Activated effector memory CD4-positive, alpha-beta T cell treated with Interleukin-2 at 50 U/mL for 16 hours (primary cell): ENCODE results near the gene KRT4.
"Not testable (repeated sequence)": the region's sequence is repeated elsewhere in the genome, so short reads cannot be mapped to it uniquely, and the experiment has no call there.

Source experiments
- DNase-seq: peaks from one replicate; pipeline ENCODE4 v3.0.0-alpha.2; 2020

KRT4 gene

DNA sequence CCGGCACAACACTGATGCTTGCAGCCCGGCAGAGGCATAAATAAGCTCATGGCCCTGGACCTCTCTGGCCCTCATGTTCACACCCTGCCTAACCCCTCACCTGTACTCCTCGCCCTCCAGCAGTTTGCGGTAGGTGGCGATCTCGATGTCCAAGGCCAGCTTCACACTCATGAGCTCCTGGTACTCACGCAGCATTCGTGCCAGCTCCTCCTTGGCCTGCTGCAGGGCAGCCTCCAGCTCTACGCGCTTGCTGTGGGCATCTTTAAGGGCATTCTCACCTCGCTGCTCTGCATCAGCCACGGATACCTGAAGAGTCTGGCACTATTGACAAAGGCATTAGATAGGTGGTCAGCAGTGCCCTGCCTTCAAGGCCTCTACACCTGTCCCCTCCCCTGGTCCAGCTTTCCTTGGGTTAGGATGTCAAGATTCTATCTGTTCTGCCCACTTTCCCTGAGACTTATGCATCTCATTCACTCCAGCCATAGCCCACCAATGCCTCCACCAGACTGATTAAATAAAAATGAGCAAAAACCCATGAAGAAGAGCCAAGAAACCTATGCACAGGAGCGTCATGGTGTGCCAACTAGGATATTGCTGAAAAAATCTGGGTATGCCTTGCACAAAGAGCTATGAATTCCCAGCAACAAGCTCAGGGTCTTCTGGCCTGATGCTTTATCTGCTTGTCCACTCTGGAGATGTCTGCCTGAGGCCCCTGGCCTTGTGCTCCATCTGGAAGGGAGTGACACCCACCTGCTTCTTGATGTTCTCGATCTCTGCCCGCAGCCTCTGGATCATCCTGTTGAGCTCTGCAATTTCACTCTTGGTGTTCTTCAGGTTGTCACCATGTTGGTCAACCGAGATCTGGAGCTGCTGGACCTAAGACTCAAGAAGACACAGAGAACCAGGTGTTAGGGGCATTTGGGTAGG is 6.1 kb downstream of the KRT4 start:
- no peak for DNase-seq

DNA sequence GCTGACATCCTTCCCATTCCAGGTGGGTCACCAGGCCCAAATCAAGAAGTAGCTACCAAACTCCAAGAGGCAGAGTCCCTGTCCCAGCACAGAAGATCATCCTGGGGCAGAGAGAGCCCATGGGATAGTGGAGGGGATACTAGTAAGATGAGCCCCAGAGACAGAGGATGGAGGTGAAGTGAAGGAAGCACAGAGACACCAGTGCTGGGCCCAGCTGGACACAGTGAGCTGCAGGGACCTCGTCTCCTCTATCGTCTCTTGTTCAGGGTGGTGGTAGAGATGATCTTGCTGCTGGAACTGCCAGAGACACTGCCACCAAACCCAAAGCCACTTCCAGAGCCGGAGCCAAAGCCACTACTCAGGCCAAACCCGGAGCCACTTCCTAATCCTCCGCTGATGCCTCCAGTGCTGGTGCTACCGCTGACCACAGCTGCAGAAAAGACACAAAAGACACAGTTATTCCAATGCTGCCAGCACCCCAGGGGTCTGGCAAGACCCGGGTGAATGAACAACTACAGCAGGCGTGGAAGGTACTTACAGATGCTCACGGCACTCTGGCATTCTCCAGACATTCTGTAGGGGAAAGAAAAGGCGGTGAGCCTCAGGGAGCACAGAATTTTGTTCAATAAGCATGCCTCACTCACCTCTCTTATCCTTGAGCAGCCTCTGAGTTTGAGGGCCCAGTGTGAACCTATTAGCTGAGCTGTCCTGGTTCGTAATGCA is 6.9 kb downstream of the KRT4 start:
- no peak for DNase-seq

GRCh38 chr12:52806169-52806811 is 7.6 kb downstream of the KRT4 start:
- DNase-seq = no peak

GRCh38 chr12:52805739-52806138 is 8.2 kb downstream of the KRT4 start:
- no peak for DNase-seq

DNA sequence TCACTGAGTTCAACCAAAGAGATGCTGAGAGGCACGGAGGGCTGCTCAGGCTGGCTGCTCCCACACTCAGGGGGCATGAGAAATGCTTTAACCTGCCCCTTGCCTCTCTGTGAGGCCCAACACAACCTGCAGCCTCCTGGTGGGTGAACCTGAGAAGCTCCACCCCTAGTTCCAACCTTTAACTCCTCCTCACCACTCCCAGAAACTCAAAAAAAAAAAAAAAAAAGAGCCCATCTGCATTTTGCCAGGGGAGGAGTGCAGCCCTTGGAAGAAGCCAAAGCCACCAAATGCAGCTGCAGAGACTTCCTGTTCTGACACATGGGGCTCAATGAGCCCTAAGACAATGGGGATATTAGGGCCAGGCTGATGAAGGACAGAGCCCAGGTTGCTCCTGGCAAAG is 8.9 kb downstream of the KRT4 start:
- DNase-seq = no peak

- no peak for DNase-seq
These were observed 11.5 kb downstream of the KRT4 start for GRCh38 chr12:52802442-52802841.

DNA sequence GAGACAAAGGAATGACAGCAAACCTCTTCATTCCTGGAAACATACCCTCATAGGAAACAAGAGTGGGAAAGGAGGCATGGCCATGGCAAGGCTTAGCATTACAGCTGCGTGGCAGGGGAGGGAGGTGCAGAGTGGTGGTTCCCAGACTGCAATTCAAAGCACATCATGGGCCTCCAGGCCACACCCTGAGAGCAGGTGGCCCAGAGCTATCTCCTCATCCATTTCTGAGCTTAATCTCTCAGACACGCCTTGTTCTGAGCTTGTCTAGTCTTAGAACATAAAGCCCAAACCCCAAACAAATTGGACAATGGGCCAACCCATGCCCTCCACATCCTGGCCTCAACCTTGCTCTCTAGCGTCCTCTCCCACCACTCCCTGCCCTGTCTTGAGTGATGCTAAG is 12.1 kb downstream of the KRT4 start:
- no peak for DNase-seq

GRCh38 chr12:52800259-52800917 is 13.5 kb downstream of the KRT4 start:
- DNase-seq = no peak

DNA sequence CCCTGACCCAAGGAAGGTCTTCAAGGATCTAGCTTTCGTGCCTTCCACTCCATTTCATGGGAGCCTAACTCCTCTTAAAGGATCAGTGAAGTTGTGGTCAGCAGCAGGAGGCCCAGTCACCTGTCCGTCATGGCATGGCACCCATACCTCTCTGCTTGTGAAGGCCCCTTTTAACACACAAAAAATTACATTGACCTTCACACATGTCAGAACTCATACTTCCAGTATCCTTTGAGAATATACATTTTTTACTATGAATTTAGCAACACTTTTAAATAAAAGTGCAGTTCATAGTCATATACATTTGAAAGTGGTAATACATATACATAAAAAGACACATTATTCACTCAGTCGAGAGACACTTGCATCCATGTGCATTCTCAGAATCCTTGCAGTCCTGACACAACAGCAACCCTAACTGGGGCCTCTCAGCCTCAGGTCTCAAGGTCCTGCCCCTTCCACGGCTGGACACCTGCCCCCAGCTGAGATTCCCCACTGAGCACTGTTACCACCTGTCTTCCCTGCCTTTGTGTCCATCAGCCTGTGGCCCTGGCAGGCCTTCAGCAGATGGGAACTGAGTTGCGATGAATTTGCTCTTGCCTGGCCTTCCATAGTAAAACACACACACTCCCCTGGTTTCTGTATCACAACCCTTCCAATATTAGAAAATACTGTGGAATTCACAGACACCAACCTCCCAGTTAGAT is 14.3 kb downstream of the KRT4 start:
- no peak for DNase-seq

GRCh38 chr12:52798671-52799504 is 15.0 kb downstream of the KRT4 start:
- no peak for DNase-seq

DNA sequence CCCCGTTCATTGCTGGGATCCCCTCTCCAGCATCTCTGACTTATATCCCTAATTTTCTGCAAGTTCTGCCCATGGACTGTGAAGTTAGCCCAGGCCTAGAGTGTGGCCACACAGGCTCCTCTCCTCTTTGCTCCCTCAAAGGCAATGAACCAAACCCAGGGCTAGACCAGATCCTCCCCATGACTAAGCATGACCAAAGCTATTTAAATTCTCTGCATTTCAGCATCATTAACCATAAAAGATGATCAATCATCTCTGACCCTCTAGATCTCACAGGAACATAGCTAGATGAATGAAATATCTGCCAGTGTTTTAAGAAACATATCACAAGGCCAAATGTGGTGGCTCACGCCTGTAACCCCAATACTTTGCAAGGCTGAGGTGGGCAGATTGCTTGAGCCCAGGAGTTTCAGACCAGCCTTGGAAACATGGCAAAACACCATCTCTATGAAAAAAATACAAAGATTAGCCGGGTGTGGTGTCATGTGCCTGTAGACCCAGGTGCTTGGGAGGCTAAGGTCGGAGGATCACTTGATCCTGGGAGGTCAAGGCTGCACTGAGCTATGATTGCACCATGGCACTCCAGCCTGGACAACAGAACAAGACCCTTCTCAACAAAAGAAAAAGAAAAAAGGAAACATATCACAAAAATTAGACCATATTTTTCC is 15.8 kb downstream of the KRT4 start:
- DNase-seq = no peak

GRCh38 chr12:52797529-52797894 is 16.4 kb downstream of the KRT4 start:
- no peak for DNase-seq

DNA sequence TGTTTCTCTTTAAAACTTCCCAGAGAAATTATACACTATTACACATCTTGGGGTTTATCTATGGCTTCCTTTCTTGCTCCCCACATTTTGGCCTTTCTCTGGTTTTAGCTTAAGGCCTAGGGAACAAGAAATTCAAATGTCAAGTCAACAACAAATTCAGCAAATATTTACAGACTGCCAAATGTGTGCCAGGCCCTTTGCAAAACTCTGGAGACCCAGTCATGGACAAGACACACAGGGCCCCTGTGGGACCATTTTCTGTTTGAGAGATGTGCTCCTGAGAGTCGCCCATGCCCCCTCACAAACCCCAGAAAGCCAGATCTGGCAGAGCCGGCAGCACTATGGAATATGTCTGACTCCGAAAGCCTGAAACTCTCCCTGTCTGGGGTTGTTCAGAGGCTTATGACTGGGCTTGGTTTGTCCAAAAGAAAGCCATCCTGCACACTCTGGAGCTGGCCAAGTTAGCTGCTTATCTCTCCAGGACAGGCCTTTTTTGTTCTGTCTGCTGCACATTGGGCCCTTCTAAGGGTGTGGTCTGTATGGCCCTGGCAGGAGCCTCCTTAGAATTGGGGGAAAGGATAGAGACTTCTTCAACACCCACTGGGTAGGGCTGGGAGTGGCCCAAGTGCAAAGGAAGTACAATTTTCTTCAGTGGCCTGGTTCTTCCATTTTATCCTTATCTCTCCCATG is 16.9 kb downstream of the KRT4 start:
- no peak for DNase-seq

DNA sequence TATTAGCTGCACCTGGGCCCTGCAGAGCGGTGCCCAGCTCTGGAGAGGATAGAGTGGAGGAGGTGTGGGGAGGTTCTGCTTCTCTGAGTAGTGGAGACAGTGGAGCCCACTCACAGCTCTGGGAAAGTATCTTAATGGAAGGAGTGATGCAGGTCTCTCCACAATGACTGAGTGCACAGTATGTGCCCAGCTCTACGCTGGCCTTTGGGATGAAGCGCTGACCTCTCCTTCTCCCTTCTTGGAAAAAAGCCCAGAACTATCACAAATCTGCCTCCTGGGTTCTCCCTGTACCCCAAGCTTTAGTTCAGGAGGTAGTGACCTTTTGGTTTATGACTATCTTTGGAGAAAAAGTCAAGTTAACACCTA is 17.5 kb downstream of the KRT4 start:
- no peak for DNase-seq

GRCh38 chr12:52795694-52796428 is 18.1 kb downstream of the KRT4 start, which contains the start of gene KRT3:
Gene KRT3, minus strand, starts transcription at chr12:52796117. Its CDS starts 75 bp downstream, at chr12:52796042.
- no peak for DNase-seq

- DNase-seq = not testable (repeated sequence)
These were observed 18.6 kb downstream of the KRT4 start for GRCh38 chr12:52795332-52795674.

DNA sequence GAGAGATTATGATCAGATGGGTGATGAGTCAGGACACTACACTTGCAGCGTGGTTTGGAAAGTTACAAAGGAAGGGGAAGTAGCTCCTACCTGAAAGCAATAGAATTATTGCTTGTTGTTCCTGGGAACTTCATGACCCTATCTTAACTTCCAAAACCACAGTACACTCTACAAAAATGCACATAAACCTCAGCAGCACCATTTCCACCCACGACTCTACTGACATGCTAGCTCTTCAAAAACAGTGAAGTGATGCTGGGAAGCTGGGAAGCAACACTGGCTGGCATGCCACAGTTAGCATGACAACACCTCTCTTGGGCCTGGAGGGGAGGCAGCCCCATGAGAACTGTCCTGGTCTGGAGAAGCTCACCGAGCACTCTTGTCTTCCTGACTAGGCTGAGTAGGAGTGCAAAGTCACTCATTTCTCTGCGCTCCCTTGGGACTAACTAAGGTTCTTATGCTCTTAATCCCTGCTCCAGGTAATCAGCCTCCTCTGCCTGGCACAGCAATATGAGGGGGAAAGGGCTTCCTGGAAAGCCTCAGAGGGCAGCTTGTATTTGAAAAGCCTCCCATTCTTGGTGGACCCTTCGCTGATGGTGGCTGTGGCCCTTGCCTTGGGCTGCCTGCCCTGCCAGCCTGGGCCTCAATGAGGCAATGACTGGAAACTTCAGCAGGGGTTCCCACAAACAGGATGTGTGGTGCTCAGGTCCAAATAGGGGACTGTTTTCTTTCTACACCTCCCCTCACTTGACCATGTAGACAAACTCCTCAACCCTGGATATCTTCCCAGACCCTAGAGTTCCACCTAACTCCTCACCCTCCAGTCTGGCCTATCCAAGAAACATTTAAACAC is 19.2 kb downstream of the KRT4 start:
- DNase-seq = no peak

GRCh38 chr12:52792185-52793029 is 21.5 kb downstream of the KRT4 start:
- DNase-seq = no peak
